RWPE1 (cell line): ENCODE data around the gene SLC38A1.
"Not testable (repeated sequence)": the region's sequence is repeated elsewhere in the genome, so short reads cannot be mapped to it uniquely, and the experiment has no call there.

Experiments
- CTCF ChIA-PET: fragments of 350-600 bp; sonication (Branson Sonifier 250); formaldehyde crosslinking; extraction: SDS; loops from one replicate; lab custom pipeline; 2021; lab: Yijun Ruan, JAX
- POLR2A ChIA-PET: fragments of 400-600 bp; formaldehyde crosslinking; extraction: SDS; loops from one replicate; lab custom pipeline; 2020; ENCODE audit warnings: antibody characterized with exemption; ENCODE audit not compliant: low non-redundant PET; lab: Yijun Ruan, JAX
- DNase-seq: peaks from one replicate; pipeline ENCODE4 v3.0.0; 2012; ENCODE audit warnings: low spot score
- H3K27ac ChIP-seq: fragments of 450-650 bp; 2 replicates; pipeline ENCODE4 v1.5.1; 2017
- CTCF ChIP-seq: fragments of 450-650 bp; conservative IDR thresholded peaks from 2 replicates; pipeline ENCODE4 v1.5.1; 2017; ENCODE audit warnings: low read depth, mild to moderate bottlenecking

SLC38A1 gene

GRCh38 chr12:46298261-46298660, 29.4 kb upstream of the SLC38A1 start:
- CTCF ChIA-PET = no interaction called here

GRCh38 chr12:46296822-46297221, 28.0 kb upstream of the SLC38A1 start:
- no peak for DNase-seq
- H3K27ac ChIP-seq = no peak overlapping the region
- TF ChIP-seq CTCF = no peak
- POLR2A ChIA-PET = no interaction called here
- CTCF ChIA-PET = no interaction called here

More at GRCh38 chr12:46298261-46298660, 29.4 kb upstream of the SLC38A1 start:
- DNase-seq = no peak
- no peak for TF ChIP-seq CTCF
- POLR2A ChIA-PET = no interaction called here
- H3K27ac ChIP-seq = no peak overlapping the region

GRCh38 chr12:46292754-46293402, 24.0 kb upstream of the SLC38A1 start:
- H3K27ac ChIP-seq = no peak overlapping the region
- no peak for DNase-seq
- ChIA-PET POLR2A (interaction anchor here (0.9 kb wide), 1 partner anchor 25 kb away, joined by 3 read pairs; no protein-coding TSS in a partner anchor), CTCF (interaction anchor here (1.4 kb wide), 1 partner anchor 168 kb away, joined by 3 read pairs; no protein-coding TSS in a partner anchor)
- TF ChIP-seq CTCF = no peak; the same call in 1 of the 2 replicates

GRCh38 chr12:46291953-46292352, 23.1 kb upstream of the SLC38A1 start:
- POLR2A ChIA-PET, CTCF ChIA-PET, H3K27ac ChIP-seq, DNase-seq: not testable (repeated sequence)

GRCh38 chr12:46285177-46285576, 16.3 kb upstream of the SLC38A1 start:
- POLR2A ChIA-PET, H3K27ac ChIP-seq, DNase-seq, CTCF ChIA-PET: not testable (repeated sequence)

- no peak for TF ChIP-seq CTCF
- POLR2A ChIA-PET = no interaction called here
- CTCF ChIA-PET = interaction anchor here (0.8 kb wide), 1 partner anchor 745 kb away, joined by 4 read pairs; no protein-coding TSS in a partner anchor
- H3K27ac ChIP-seq = no peak overlapping the region
- DNase-seq = no peak
Measured at GRCh38 chr12:46282829-46283228, 14.0 kb upstream of the SLC38A1 start.

GRCh38 chr12:46276756-46277155, 7.9 kb upstream of the SLC38A1 start:
- TF ChIP-seq CTCF = no peak
- CTCF ChIA-PET = interaction anchor here (0.6 kb wide), 1 partner anchor 86 kb away, joined by 3 read pairs; no protein-coding TSS in a partner anchor
- H3K27ac ChIP-seq = no peak overlapping the region
- no peak for DNase-seq
- POLR2A ChIA-PET = no interaction called here
